HepG2 (cell line): ENCODE data around the gene AFF2.

Experiments used
- MXI1 ChIP-seq: IDR thresholded peaks from 3 replicates; pipeline ENCODE4 v1.6.1; 2012; ENCODE audit warnings: low read depth, low read length, inconsistent platforms, borderline replicate concordance
- SIX4 ChIP-seq: sonication (generic); formaldehyde crosslinking; IDR thresholded peaks from 2 replicates; pipeline ENCODE4 v1.4.0; 2020; ENCODE audit warnings: missing genetic modification reagents
- THRA ChIP-seq: sonication (generic); formaldehyde crosslinking; IDR thresholded peaks from 2 replicates; pipeline ENCODE4 v1.4.0; 2020; ENCODE audit warnings: missing genetic modification reagents, borderline replicate concordance
- ZBTB43 ChIP-seq: sonication (generic); formaldehyde crosslinking; conservative IDR thresholded peaks from 2 replicates; pipeline ENCODE4 v1.4.0; 2020; ENCODE audit warnings: missing genetic modification reagents

- TF ChIP-seq THRA (CRISPR knock-in tag) (no peak), MXI1 (no peak), SIX4 (CRISPR knock-in tag) (no peak), ZBTB43 (CRISPR knock-in tag) (no peak)
These were observed 1.1 kb downstream of the AFF2 start for GRCh38 chrX:148501386-148502066.
